ENCODE data around the gene OR10K1. TPM values are rescaled to one million over a fixed set of nuclear protein-coding genes. Genes with fewer than 3 reads are reported as not detected.

OR10K1 gene, protein sequence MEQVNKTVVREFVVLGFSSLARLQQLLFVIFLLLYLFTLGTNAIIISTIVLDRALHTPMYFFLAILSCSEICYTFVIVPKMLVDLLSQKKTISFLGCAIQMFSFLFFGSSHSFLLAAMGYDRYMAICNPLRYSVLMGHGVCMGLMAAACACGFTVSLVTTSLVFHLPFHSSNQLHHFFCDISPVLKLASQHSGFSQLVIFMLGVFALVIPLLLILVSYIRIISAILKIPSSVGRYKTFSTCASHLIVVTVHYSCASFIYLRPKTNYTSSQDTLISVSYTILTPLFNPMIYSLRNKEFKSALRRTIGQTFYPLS
- total RNA-seq (under 1 TPM in 1 of 4 donors, not detected in 3; 0.06 TPM), polyA plus RNA-seq (not detected)
- long read RNA-seq, donor 1 = 0 reads
- long read RNA-seq, donor 2 = 0 reads

DNA sequence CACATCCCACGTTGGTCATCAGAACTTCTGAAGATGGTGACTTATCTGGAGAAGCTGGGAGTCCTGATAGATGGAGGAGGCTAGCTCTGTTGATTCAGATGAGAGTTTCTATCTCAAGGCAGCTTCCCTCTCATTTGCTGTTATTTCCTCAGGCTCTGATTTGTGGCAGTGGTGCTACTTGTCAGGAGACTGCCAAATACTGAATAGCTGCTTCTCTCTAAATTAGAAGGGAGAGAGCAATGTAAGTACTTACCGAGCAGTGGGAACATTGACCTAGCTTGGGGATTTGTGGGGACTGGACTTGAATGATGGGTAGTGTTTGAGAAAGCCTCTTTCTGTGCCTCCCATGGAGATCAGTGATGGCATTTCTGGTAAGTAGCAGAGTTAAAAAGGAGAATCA is at the start of gene OR10K1:
TSS of gene OR10K1 (plus strand) at position 301 of the 400 bp plus-strand sequence. CDS start 3,728 bp downstream, outside the sequence.
- Histone ChIP-seq H3K27ac (no peak within 1 kb of the TSS), H3K9me3 (no peaks in the 10 kb centered on the region), H3K27me3 (ENCODE audit: insufficient read depth in 3 of 3, low read length in 2 of 3) (no peaks in the 10 kb centered on the region), H3K4me1 (no peaks in the 10 kb centered on the region), H3K4me3 (no peak within 1 kb of the TSS), H3K36me3 (ENCODE audit: insufficient read depth in 1 of 2, low read depth in 1 of 2) (no peaks in the 10 kb centered on the region)
- TF ChIP-seq, protein P1, sequence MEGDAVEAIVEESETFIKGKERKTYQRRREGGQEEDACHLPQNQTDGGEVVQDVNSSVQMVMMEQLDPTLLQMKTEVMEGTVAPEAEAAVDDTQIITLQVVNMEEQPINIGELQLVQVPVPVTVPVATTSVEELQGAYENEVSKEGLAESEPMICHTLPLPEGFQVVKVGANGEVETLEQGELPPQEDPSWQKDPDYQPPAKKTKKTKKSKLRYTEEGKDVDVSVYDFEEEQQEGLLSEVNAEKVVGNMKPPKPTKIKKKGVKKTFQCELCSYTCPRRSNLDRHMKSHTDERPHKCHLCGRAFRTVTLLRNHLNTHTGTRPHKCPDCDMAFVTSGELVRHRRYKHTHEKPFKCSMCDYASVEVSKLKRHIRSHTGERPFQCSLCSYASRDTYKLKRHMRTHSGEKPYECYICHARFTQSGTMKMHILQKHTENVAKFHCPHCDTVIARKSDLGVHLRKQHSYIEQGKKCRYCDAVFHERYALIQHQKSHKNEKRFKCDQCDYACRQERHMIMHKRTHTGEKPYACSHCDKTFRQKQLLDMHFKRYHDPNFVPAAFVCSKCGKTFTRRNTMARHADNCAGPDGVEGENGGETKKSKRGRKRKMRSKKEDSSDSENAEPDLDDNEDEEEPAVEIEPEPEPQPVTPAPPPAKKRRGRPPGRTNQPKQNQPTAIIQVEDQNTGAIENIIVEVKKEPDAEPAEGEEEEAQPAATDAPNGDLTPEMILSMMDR (IDR thresholded peaks at IDR 0.05) = no peak
- no peak for ATAC-seq
- DNase-seq = no peak
- intact Hi-C loops (cut with DNase I) = no loop called here
- WGBS, 3 donors = 62 to 65% (median 65%) methylated on average over 2 of the region's 2 CpGs

DNA sequence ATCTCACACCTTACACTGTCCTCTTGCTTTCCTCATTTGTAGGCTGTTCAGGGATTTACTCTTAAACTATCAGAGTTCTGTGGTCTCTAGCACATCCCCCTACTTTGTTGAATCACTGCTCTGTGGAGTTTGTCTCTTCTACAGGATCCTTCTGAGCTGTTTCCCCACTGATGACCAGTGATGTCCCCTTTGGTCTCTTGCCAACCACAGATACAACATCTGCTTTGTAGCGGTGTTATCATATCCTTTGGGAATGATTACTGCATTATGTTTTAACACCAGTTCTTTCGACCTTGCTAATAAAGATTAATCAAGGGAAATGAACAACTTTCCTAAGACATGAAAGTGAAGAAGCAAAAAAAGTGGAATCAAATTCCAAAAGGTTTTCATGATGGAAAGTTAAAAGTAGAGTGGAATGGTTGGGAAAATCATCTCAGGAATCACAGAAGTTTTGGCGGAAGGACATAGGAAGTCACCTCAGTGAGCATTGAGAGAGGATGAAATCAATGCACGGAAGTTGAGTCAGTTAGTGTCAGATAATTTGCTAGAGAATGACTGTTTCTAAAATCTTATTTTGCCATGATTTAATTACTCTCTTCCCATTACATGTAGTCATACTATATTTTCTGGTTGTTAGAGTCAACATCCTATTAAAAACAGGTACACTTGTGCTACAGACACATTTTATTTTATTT is 46.8 kb upstream of the OR10K1 start:
- Histone ChIP-seq H3K27ac (no peak overlapping the region), H3K27me3 (ENCODE audit: insufficient read depth in 3 of 3, low read length in 2 of 3) (no peaks in the 10 kb centered on the region), H3K9me3 (no peaks in the 10 kb centered on the region), H3K36me3 (ENCODE audit: insufficient read depth in 1 of 2, low read depth in 1 of 2) (no peaks in the 10 kb centered on the region), H3K4me1 (no peaks in the 10 kb centered on the region), H3K4me3 (no peak overlapping the region)
- DNase-seq = no peak
- WGBS, 3 donors = 72 to 78% (median 76%) methylated on average over 4 of the region's 4 CpGs
- ATAC-seq = no peak
- intact Hi-C loops (cut with DNase I) = no loop called here
- TF ChIP-seq, protein P1 (IDR thresholded peaks at IDR 0.05) = no peak

DNA sequence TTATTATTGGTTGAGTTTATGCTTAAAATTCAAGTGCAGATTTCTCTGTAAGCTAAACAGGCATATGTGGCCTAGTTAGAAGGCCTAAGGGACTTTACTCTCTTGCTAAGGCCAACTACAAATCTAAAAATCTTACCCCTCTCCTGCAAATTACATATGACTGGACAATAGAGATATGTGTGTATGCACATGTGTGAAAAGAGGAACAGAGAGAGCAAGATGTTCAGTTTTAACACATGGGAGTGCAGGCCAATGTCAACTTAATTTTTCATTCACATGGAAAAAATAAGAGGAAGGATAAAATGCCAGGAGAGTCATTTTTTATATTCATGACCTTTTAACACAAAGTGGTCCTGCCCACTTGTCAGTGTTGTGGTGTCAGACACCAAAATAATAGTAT is 44.0 kb upstream of the OR10K1 start:
- H3K9me3 ChIP-seq = no peaks in the 10 kb centered on the region
- H3K27me3 ChIP-seq (ENCODE audit: insufficient read depth in 3 of 3, low read length in 2 of 3) = no peaks in the 10 kb centered on the region
- DNase-seq (no peak), ATAC-seq (no peak)
- intact Hi-C loops (cut with DNase I) = no loop called here
- H3K36me3 ChIP-seq (ENCODE audit: insufficient read depth in 1 of 2, low read depth in 1 of 2) = no peaks in the 10 kb centered on the region
- no peak overlapping the region for H3K27ac ChIP-seq
- H3K4me3 ChIP-seq = no peak overlapping the region
- TF ChIP-seq, protein P1 (IDR thresholded peaks at IDR 0.05) = no peak
- H3K4me1 ChIP-seq = no peaks in the 10 kb centered on the region

DNA sequence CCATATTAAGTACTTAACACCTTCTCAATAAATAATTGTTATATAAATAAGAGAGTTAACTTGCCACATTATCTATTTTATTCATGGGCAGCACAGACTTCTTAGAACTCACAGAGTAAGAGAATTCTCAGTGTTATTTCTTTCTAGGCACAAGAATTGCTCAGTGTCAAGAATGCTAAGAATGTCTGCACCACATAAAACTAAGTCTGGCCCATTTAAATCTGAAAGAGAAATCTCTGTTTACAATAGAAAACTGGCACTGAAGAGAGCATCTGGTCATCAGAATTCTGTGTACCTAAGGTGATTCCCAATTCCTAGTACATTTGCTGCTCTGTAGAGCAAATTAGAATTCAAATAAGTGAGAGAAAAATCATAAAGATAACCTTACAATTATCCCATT is 39.4 kb upstream of the OR10K1 start:
- intact Hi-C loops (cut with DNase I) = no loop called here
- Histone ChIP-seq H3K4me1 (no peaks in the 10 kb centered on the region), H3K27me3 (ENCODE audit: insufficient read depth in 3 of 3, low read length in 2 of 3) (no peaks in the 10 kb centered on the region), H3K27ac (no peak overlapping the region), H3K9me3 (no peaks in the 10 kb centered on the region), H3K36me3 (ENCODE audit: insufficient read depth in 1 of 2, low read depth in 1 of 2) (no peaks in the 10 kb centered on the region), H3K4me3 (no peak overlapping the region)
- TF ChIP-seq, protein P1 (IDR thresholded peaks at IDR 0.05) = no peak
- no peak for ATAC-seq
- no peak for DNase-seq
